HG02885 (cell line): ENCODE data around the gene IFITM1.
A peak's percentile ranks its signal among the peaks of the same experiment; 100 is the strongest.
"Not testable (repeated sequence)": the region's sequence is repeated elsewhere in the genome, so short reads cannot be mapped to it uniquely, and the experiment has no call there.

ENCODE experiments used
- ATAC-seq: cut with Tn5 transposase; IDR thresholded peaks from one replicate; pipeline ENCODE4 v1.9.1; 2021; ENCODE audit warnings: mild to moderate bottlenecking; ENCODE audit not compliant: unreplicated experiment, poor library complexity

Gene IFITM1

DNA sequence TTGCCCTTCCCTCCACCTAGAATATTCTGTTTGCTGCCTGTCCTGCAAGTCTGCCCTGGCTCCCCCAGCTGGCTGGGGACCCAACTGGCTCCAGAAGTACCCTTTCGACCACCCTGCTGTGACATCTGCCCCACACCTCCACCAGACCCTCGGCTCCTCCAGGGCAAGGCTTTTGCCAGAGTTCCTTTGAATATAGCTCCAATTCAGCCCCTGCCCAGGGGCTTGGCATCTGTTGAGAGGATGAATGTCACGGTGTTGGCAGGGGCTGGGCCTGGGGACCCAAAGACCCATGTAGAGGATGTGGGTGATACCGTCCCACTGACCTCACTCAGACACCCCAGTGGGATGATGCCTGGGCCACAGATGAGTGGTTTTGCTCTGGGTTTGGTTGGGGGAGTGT lies 31.7 kb upstream of the IFITM1 start:
- ATAC-seq, result no peak

DNA sequence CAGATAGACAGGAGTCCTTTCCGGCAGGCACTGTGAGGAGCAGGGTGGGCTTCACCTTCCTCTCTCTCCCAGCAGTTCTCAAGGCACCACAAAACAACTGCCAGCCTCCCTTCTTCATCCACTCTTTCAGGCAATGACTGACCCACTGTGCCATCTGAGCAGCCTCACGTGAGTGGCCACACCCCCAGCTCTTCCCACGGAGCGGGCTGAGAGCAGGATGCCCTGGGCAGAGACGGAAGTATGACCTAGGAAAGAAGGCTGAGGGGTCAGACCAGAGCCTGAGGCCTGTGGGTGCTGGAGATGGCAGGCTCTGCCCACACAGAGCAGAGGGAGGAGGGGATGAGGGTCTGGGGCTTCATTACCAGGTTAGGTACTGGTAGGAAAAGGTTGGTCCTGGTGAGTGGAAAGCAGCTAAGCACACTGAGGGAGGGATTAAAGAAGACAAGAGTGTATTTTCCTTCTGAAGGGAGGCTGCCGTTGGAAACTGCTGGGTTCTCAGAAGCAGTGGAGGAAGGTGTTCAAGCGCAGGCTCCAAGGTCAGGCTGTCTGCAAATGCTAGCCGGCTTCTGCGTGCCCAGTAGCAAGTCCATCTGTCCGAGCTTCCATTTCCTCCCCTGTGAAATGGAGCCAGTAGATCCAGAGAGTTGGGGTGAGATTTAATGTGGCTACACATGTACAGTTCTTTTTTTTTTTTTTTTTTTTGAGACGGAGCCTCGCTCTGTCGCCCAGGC lies 31.0 kb upstream of the IFITM1 start:
- ATAC-seq, result no peak

DNA sequence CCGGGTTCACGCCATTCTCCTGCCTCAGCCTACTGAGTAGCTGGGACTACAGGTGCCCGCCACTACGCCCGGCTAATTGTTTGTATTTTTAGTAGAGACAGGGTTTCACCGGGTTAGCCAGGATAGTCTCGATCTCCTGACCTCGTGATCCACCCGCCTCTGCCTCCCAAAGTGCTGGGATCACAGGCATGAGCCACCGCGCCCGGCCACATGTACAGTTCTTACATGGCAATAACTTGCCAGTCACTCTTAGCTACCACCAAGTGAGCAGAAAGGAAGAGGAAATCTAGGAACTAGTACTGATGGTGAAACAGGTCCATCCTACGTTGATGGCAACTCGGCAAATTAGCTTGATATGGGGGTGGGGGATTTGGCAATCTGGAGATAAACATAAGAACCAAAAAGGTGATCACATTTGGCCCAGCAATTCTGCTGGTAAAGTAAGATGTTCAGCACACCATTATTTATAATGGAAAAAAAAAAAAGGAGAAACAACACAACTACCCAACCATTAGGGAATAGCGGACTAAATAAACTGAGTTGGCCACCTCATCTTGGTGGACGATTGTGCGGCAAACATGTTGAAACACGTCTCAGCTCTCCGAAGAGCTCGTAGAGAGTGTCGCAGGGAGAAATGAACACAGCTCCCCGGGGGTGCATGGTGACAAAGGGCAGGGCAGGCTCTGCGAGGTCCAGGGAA lies 30.3 kb upstream of the IFITM1 start:
- no peak for ATAC-seq

DNA sequence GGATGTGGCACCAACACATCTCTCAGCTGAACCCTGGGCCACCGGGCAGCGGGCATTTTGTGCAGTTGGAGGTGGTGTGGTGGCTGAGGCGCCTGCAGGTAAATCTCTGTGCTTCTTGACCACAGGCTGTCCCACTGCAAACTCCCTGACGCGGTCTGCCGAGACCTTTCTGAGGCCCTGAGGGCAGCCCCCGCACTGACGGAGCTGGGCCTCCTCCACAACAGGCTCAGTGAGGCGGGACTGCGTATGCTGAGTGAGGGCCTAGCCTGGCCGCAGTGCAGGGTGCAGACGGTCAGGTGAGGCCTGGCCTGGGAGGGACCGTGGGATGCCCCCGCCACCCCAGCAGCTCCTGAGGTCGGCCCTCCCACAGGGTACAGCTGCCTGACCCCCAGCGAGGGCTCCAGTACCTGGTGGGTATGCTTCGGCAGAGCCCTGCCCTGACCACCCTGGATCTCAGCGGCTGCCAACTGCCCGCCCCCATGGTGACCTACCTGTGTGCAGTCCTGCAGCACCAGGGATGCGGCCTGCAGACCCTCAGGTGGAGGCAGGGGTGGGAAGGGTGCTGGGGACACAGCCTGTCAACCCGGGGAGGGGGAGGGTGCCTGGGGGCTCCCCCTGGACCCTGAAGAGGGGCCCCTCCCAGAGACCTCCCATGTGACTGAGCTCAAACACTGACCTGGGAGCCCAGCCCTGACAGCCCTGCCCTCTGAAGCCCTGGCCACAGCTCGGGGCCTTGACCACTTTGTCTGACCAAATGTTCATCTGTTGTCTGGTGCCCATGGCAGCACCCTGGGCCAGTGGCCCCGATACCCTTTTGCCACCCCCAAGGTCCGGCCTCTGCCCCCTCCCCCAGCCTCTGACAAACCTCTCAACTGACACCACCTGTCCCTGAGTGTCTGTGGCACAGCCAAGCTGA lies 29.5 kb upstream of the IFITM1 start:
- ATAC-seq, result no peak

DNA sequence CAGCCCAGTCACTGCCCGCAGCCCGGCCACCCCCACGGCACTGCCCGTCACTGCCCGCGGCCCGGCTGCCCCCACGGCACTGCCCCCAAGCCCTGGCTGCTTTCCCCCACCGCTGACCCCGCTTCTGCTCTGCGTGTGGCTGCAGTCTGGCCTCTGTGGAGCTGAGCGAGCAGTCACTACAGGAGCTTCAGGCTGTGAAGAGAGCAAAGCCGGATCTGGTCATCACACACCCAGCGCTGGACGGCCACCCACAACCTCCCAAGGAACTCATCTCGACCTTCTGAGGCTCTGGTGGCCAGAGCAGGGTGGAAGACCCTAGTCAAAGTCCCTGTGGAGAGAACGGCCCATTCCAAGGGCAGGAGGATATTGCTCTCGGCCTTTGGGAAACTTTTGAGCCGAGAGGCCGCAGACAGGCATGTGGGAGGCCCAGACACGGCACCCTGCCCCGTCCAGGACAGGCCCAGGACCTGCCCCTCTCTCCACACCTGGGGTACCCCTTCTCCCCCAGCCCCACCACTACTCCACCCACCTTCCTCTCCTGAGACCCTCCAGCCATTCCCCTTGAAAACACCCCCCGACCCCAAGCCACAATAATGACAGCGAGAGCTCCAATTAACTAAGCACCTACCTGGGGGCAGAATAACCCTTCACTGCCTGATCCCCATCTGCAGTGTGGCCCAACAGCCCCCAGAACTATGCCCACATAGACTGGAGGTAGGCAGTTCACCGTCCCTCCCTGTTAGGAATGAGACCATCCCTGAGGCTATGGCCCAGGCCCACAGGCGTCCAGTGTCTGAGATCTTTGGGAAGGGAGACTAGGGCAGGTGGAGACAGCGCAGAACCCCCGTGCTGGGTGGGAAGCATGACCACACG lies 28.6 kb upstream of the IFITM1 start:
- ATAC-seq, result no peak

DNA sequence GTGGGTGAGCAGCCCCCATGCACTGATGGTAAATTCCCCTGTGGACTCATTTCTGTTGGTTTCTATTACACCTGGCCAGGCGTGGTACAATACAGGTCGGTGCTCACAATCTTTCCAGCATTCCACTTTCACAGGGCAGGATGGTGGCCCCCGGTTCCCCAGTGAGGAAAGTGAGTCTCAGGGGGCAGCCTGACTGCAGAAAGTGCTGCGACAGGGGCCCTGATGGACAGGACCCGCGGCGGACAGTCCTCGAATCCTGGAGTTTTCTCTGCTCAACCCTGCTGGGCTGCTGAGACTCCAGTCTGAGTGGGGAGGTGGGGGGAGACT lies 28.0 kb upstream of the IFITM1 start:
- ATAC-seq, result no peak

DNA sequence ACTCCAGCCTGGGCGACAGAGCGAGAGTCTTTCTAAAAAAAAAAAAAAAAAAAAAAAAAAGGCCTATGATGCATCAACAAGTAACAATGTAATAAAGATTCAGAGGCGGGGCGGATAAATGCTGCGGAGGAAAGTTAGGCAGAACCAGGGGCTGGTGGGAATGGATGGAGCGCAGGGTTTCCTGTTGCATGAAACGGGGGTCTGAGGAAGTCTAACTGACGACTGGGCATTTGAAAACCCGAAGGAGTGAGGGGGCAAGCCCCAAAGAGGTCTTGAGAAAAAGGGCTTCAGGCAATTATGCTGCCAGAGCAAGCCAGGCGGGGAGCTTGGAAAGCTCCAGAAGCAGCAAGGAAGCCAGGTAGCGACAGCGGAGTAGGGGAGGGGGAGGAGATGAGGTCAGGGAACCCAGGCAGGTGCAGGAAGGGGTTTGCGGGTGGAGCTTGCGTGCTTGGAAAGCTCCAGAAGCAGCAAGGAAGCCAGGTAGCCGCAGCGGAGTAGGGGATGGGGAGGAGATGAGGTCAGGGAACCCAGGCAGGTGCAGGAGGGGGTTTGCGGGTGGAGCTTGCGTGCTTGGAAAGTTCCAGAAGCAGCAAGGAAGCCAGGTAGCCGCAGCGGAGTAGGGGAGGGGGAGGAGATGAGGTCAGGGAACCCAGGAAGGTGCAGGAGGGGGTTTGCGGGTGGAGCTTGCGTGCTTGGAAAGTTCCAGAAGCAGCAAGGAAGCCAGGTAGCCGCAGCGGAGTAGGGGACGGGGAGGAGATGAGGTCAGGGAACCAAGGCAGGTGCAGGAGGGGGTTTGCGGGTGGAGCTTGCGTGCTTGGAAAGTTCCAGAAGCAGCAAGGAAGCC lies 26.6 kb upstream of the IFITM1 start:
- not testable (repeated sequence) for ATAC-seq

DNA sequence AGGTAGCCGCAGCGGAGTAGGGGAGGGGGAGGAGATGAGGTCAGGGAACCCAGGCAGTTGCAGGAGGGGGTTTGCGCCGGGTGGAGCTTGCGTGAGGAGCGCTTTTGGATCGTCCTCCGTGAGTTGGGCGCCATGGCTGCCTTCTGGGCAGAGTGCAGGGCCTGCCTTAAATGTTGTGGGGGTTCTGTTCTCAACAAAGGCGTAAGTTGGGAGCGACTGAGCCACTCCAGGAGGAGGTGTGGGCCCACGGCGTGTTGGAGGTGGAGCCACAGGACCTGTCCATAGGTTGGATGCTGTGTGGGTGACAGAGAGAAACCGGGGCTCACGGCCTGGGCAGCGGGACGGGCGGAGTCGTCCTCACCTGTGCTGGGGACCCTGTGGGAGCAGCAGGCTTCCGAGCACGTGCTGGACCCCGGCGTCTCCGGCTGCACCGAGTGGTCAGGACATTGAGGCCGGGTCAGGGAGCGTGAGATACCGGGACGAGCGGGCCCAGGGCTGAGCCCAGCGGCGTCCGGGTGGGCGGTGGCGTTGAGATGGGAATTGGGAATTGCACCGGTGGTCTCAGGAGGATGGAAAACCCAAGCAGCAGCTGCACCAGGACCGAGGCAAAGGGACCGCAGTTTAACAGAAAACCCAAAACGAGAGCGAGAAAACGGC lies 25.9 kb upstream of the IFITM1 start:
- ATAC-seq, result no peak

DNA sequence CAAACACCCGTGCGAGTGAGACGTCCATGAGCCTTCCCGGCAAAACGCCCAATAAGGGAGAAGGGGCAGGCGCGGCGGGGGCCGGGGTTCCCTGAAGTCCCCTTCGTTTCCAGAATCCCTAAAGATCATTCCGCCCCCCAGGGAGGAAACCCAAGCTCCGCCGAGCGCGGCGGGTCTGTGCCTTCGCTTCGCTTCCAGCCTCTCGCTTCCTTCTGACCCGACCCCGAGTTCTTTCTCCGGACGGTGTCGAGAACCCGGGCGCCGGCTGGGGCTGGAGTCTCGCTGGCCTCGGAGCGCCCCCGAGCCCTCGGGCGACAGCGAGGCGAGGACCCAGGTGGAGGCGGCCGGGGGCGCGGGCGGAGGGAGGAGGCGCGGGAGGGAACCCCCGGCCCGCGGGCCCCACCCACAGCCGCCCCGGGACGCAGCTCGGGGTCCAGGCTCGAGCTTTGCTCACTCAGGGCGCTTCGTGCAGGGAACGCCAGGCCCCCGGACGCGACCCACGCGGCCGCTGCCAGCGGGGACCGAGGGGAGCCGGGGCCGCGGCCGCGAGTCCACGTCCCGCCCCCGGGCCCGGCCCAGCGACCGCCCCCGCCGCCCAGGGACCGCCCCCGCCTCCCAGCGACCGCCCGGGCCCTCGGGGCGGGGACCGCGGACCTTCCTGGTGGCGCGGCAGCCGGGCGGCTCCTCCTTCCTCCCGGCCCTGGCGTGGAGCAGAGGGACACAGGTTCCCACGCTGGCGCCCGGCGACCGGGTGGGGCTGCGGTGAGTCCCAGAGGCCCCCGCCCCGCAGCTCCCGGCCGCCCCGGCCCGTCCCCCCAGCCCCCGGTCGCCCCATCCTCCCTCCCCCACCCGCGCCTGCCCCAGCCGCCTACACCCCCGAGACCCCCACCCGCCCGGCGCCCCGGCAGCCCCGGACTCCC lies 25.1 kb upstream of the IFITM1 start, which contains the start of gene PGGHG:
PGGHG (plus strand) TSS at position 649 of the 920 bp plus-strand sequence. CDS start 691 bp downstream, outside the sequence.
- peak; percentile 69 for ATAC-seq

DNA sequence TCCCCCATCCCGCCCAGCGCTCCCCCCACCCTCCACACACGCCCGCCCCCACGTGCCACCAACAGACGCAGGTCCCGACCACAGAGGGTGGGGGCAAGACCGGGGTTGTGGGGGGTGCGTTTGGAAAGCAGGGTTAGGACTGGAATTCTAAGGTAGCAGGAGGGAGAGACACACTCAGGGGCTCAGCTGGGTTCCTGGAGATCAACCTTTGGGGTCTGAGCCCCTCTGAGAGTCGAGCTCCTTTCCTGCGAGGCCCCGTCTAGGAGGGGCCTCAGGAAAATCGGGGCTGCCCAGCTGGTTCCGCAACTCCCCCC lies 24.5 kb upstream of the IFITM1 start:
- no peak for ATAC-seq

DNA sequence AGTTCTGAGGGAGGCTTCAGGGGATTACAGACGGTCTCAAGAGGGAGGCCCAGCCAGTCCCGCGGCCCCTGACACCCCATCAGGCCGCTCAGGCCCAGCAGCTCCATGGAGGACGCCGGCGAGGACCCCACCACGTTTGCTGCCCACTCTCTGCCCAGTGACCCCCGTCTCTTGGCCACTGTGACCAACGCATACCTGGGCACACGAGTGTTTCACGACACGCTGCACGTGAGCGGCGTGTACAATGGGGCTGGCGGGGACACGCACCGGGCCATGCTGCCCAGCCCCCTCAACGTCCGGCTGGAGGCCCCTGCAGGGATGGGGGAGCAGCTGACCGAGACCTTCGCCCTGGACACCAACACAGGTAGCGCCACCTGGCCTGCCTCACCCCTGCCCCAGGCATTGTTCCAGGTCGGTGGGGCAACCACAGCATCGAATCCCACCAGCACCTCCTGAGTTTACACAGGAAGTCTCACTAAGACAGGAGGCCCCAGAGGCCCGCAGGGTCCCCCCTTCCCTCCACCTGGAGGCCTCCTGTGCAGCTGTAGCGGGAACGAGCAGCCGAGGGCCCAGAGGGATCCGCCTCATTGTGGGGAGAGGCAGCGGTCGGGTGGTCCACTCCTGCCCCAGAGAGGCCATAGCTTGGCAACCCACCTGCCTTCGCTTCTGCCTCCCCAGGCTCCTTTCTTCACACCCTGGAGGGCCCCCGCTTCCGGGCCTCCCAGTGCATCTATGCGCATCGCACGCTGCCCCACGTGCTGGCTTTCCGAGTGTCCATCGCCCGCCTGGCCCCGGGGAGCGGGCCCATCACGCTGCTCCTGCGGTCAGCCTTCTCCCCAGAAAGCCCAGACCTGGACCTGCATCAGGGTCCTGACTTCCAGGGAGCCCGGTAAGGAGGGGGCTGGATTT lies 23.9 kb upstream of the IFITM1 start:
- no peak for ATAC-seq

DNA sequence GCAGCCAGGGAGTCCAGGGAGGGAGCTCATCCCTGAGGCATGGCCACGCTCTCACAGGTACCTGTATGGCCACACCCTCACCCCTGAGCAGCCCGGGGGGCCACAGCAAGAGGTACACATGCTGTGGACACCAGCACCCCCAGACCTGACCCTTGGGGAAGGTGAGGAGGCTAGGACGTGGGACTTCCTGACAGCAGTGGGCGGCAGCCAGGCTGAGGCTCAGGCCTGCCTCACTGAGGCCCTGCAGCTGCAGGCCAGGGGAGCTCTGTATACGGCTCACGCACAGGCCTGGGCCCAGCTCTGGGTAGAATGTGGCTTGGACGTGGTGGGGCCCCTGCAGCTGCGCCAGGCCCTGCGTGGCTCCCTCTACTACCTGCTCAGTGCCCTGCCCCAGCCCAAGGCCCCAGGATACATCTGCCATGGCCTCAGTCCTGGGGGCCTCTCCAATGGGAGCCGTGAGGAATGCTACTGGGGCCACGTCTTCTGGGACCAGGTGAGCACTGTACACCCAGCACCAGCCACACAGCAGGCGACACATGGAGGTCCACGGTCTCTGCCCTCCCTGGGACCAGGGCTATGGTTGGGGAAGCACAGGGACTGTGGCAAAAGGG lies 23.1 kb upstream of the IFITM1 start:
- no peak for ATAC-seq

DNA sequence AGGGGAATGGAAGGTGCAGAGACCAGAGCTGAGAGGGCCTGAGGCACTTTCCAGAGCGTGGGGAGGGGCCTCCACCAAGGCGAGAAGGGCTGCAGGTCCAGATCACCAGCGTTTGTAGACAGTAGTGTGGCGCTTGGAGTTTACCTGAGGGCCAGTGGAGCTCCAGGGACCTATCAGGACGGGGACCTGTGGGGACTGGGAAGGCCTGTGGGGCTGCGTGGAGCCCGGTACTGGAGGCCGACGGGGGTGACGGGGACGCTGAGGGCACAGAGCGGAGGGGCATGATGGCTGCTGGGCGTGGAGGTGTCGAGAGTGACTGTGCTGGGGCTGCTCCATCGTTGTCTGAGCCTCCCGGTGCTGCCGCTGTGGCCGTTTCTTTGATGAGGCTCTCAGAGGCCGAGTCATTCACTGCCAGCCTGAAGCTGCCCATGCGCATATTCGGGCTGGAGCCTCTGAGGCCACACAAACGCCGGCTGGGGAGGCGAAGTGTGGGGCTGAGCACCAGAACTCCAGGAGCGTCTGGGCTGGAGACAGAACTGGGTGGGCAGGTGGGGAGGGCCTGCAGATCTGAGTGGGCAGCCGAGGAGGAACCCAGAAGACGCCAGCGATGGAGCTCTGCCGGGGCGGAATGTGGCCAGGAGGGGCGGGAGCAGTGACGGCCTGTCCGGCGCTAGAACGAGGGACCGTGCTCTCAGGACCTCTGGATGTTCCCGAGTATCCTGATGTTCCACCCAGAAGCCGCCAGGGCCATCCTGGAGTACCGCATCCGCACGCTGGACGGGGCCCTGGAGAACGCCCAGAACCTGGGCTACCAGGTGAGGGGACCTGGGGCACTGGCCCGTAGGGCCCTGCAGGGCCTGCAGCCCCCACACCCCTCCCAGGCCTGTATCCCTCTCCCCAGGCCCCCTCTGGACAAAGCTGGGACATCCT lies 22.3 kb upstream of the IFITM1 start:
- no peak for ATAC-seq

DNA sequence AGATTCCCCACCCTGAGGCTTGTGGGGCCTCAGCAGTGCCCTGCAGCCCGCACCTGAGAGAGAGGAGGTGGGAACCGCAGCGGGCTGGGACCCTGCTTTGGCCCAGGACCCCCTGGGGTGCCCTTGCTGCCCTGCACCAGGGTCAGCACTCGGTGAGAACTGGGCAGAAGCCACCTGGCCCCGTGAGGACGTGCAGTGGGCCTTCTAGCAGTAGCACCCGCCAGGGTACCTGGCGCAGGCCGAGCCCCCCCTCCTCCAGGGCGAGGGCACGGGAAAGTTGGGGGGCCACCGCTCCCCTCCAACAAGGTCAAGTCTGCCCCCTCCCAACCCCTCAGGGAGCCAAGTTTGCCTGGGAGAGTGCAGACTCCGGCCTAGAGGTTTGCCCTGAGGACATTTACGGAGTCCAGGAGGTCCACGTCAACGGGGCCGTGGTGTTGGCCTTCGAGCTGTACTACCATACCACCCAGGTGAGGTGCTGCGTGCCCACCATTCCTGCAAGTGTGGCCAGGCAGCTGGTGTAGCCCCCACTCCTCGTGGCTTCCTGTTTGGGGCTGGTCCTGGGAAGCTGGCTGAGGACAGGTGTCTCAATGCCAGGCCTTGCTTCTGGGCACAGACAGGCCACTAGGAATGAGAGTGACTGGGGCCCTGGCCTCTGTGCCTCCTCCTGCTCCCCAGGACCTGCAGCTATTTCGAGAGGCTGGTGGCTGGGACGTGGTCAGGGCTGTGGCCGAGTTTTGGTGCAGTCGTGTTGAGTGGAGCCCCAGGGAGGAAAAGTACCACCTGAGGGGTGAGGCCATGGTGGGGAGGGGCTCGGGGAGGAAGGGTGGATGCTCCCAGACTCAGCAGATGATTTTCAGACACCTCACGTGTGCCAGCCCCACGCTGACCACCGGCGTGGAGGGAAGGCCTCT lies 21.4 kb upstream of the IFITM1 start:
- ATAC-seq, result no peak
